8988T (cell line): ENCODE data around the gene F2RL3.

Source experiments
- DNase-seq: peaks from one replicate; pipeline ENCODE4 v3.0.0; 2011

The F2RL3 gene

DNA sequence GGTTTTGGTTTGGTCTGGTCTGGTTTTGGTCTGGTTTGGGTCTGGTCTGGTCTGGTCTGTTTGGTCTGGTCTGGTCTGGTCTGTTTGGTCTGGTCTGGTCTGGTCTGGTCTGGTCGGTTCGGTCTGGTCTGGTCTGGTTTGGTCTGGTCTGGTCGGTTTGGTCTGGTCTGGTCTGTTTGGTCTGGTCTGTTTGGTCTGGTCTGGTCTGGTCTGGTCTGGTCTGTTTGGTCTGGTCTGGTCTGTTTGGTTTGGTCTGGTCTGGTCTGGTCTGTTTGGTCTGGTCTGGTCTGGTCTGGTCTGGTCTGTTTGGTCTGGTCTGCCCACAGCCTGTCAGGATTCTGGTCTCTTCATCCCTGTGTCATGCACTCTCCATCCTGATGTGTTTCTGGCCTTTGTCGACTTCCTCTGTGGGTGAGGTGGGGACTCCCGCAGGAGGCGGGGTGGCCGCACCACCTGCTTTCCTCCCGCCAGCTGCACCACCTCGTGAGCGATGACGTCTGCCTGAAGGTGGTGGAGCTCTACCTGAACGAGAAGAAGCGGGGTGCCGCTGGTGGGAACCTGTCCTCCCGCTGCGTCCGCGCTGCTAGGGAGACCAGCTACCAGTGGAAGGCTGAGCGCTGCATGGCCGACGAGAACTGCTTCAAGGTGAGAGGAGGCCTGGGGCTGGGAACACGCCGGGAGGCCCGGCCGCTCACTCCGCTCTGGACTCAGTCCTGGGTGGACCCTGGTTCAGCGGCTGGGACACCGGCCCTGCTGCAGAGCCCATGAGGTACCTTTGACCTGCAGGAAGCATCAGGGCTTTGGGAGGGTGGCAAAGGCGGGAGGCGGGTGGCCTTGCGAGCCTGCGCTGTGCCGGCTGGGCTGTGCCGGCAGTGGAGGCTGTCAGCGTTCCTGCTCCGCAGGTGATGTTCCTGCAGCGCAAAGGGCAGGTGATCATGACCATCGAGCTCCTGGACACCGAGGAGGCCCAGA is 12.9 kb upstream of the F2RL3 start:
- DNase-seq = no peak

DNA sequence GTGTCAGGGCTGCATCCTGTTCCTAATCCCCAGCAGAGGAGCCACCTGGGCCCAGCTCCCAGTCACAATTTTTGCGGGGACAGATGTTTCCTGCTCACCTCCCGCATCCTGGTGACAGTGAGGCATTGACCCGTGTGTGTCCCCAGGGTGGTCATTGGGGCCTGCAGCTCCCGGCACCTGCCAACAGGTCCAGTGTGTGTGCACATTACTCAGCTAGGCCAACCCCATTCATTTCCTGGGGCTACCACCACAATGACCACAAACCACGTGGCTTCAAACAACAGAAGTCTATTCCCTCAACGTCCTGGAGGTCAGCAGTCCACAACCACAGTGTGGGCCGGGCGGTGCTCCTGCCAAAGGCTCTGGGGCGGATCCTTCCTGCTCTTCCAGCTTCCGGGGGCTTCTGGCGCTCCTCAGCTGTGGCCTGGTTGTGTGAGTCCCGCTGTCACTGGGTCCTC is 11.9 kb upstream of the F2RL3 start:
- DNase-seq = no peak

GRCh38 chr19:16877581-16877980 is 11.2 kb upstream of the F2RL3 start:
- no peak for DNase-seq

- no peak for DNase-seq
Measured at GRCh38 chr19:16878181-16878965, 10.4 kb upstream of the F2RL3 start.

DNA sequence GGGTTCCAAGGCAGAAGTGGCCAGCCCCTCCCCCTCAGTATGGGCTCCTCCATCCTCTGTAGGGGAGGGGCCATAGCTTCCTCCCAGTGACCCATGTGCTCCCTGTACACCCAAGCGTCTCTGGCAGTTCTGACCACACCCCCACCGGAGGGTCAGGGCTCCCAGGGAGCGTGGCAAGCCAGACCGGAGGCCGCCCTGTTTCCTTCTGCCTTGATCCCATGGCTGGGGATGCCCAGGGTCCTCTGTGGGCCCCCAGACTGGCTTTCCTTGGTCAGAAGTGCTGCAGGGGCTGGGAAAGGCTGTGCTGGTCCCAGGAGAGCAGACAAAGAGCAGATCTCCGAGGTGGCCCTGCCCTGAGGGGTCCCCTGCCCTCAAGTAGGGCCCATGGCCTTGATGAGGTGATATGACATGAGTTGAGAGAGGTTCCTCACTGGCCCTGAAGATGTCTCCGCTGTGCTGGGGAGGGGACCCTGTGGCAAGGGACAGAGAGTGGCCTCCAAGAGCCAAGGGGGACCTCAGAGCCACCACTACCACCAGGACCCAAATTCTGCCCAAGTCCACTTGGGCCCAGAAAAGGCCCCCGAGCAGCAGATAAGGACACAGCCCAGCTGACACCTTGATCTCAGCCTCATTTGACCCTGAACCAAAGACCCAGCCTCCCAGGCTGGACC is 7.8 kb upstream of the F2RL3 start:
- DNase-seq = no peak

DNA sequence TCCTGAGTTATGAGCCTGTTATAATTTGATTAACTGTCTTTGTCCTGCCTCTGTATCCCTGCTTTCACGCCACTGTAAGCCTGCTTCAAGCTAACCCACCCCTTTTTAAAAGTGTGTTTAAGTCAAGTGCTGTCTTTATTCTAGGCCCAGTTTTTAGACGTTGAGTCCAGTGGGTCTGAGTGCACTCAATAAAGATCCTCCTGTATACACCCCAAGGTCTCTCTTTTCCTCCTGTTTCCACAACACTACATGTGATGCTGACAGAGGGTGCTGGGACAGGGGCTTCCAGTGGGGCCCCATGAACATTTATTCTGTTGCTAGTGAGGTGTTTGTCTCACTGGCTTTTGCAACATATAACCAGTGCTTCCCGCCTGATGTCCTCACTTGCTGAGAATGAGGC is 6.7 kb upstream of the F2RL3 start:
- DNase-seq = no peak

GRCh38 chr19:16883522-16883921 is 5.3 kb upstream of the F2RL3 start:
- no peak for DNase-seq

- no peak for DNase-seq
Measured at GRCh38 chr19:16885166-16885565, 3.6 kb upstream of the F2RL3 start.

GRCh38 chr19:16886305-16886880 is 2.4 kb upstream of the F2RL3 start:
- DNase-seq = no peak

DNA sequence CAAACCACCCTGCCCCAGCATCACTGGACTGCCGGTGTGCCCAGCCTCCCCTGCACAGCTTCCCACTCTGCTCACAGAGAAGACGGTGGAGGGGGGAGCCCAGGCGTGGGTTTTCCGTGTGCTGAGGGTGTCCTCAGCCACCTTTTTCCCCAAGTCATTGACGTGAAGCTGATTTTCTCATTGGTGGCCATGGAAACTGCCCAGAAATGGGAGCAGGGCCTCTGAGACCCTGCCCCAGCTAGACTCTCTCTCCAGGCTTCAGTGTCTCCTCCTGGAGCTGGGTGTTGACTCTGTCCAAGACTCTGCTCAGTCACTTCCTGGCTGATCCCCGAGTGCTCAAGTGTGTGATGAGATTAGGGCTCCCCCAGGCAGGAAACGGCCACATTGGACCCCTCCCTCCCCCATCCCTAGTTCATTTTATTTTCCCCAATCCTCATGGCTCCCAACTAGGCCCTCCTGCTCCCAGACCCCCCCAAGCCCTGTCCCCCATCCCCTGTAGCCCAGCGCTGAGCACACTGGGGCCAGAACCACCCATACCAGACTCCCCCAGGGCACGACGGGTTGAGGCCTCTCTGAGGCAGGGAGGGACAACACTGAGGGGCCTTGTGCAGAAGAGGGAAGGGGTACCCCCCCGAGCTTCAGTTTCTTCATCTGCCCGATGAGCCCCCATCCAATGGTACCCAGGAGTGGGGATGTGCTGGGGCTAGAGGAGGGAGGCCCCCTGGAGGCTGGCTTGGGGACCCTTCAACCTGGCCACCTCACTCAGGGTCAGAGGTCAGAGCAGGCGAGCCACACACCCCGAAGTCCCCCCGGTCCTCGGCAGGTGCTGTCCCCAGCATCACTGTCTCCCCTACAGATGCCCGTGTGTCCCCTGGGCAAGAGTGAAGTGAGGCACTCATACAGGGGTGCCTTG is 1.2 kb upstream of the F2RL3 start:
- DNase-seq = no peak

DNA sequence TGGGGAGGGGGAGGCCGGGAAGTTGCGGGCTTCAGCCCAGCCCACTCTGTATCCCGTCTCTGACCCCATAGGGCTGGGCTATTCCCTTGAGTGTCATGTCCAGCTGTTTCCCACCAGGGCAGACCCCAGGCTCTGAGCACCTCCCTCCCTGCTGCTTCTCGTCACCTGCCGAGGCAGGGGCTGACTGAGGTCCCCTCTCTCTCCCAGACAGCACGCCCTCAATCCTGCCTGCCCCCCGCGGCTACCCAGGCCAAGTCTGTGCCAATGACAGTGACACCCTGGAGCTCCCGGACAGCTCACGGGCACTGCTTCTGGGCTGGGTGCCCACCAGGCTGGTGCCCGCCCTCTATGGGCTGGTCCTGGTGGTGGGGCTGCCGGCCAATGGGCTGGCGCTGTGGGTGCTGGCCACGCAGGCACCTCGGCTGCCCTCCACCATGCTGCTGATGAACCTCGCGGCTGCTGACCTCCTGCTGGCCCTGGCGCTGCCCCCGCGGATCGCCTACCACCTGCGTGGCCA is 625 bp downstream of the F2RL3 start:
- no peak for DNase-seq

DNA sequence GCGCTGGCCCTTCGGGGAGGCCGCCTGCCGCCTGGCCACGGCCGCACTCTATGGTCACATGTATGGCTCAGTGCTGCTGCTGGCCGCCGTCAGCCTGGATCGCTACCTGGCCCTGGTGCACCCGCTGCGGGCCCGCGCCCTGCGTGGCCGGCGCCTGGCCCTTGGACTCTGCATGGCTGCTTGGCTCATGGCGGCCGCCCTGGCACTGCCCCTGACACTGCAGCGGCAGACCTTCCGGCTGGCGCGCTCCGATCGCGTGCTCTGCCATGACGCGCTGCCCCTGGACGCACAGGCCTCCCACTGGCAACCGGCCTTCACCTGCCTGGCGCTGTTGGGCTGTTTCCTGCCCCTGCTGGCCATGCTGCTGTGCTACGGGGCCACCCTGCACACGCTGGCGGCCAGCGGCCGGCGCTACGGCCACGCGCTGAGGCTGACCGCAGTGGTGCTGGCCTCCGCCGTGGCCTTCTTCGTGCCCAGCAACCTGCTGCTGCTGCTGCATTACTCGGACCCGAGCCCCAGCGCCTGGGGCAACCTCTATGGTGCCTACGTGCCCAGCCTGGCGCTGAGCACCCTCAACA is 1.2 kb downstream of the F2RL3 start:
- DNase-seq = no peak

- no peak for DNase-seq
Measured at GRCh38 chr19:16890461-16891184, 1.8 kb downstream of the F2RL3 start.

- DNase-seq = no peak
Measured at GRCh38 chr19:16891696-16892382, 3.0 kb downstream of the F2RL3 start.

DNA sequence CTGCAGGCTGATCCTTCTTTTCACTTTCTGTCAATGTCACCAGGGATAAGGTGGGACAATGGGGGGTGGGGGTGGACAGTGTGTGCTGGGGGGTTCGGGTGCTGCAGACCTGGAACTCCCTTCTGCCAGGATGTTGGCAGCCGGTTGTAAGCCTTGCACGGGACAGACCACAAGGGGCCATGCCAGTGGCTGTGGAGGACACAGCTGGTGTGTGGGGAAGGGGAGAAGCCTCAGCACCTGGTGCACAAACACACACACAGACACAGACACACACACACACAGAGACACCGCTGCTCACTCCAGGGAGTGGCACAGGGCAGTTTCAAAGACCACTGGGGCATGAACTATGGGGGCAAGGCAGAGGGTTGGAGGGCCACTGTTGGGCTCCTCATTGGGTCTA is 3.6 kb downstream of the F2RL3 start:
- DNase-seq = no peak

- no peak for DNase-seq
Measured at GRCh38 chr19:16892868-16893685, 4.3 kb downstream of the F2RL3 start.

DNA sequence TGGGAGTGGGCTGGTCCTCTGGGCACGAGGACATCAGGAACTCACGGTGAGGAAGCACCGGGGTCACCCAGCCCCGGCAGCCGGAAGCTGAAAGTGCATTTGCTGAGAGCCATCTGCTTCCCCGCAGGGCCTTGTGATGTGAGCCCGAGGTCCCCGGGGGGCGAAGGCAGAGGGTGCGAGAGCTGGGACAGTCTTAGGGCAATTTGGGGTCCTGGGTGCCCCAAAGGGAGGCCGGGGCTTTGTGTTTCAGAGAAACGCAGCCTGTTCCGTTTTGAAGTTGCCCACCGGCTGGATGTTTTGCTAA is 4.8 kb downstream of the F2RL3 start:
- no peak for DNase-seq

- DNase-seq = no peak
Measured at GRCh38 chr19:16894080-16894479, 5.3 kb downstream of the F2RL3 start.

GRCh38 chr19:16895467-16896145 is 6.8 kb downstream of the F2RL3 start:
- DNase-seq = no peak
